ENCODE results near the gene LCE2D. TPM values are rescaled to one million over a fixed set of nuclear protein-coding genes. Genes with fewer than 3 reads are reported as not detected.
A peak's percentile ranks its signal among the peaks of the same experiment; 100 is the strongest.

LCE2D gene
- not detected in 2 replicates for total RNA-seq

GRCh38 chr1:152663098-152663497 lies at the start of gene LCE2D:
TSS of gene LCE2D (plus strand) at chr1:152663380. CDS start at chr1:152664106, 726 bp downstream.
- H3K4me1 Mint-ChIP-seq (ENCODE audit: low read depth): no peaks in the 10 kb centered on the region
- H3K4me3 Mint-ChIP-seq: no peak within 1 kb of the TSS
- no peaks in the 10 kb centered on the region for H3K9me3 Mint-ChIP-seq
- H3K27me3 Mint-ChIP-seq (ENCODE audit: insufficient read depth): peaks cover 12% of the 10 kb centered on the region
- DNase-seq (ENCODE audit: low spot score): no peak
- no peaks in the 10 kb centered on the region for H3K36me3 Mint-ChIP-seq (ENCODE audit: low read depth)
- H3K27ac Mint-ChIP-seq: no peak within 1 kb of the TSS
- intact Hi-C loops (cut with micrococcal nuclease): no loop called here

- intact Hi-C loops (cut with micrococcal nuclease): no loop called here
- Mint-ChIP-seq H3K27ac (no peak within 1 kb of the TSS), H3K9me3 (peaks cover 3% of the 10 kb centered on the region), H3K36me3 (ENCODE audit: low read depth) (no peaks in the 10 kb centered on the region), H3K4me1 (ENCODE audit: low read depth) (no peaks in the 10 kb centered on the region), H3K4me3 (no peak within 1 kb of the TSS), H3K27me3 (ENCODE audit: insufficient read depth) (no peaks in the 10 kb centered on the region)
- no peak for DNase-seq (ENCODE audit: low spot score)
Observed at GRCh38 chr1:152613511-152613910, 49.7 kb upstream of the LCE2D start, which contains the start of gene LCE3B. TSS of gene LCE3B (plus strand) at chr1:152613811. CDS start at chr1:152613811, 0 bp downstream.

- no peak for DNase-seq (ENCODE audit: low spot score)
- Mint-ChIP-seq H3K9me3 (peaks cover 12% of the 10 kb centered on the region), H3K27me3 (ENCODE audit: insufficient read depth) (peaks cover 5% of the 10 kb centered on the region), H3K4me3 (no peak overlapping the region), H3K27ac (no peak overlapping the region), H3K36me3 (ENCODE audit: low read depth) (no peaks in the 10 kb centered on the region), H3K4me1 (ENCODE audit: low read depth) (no peaks in the 10 kb centered on the region)
- intact Hi-C loops (cut with micrococcal nuclease): no loop called here
Observed at GRCh38 chr1:152621993-152622392, 41.2 kb upstream of the LCE2D start.

GRCh38 chr1:152622803-152623202 lies 40.4 kb upstream of the LCE2D start, which contains the start of gene LCE3A:
TSS of gene LCE3A (minus strand) at chr1:152623103. CDS start at chr1:152623103, 0 bp downstream.
- intact Hi-C loops (cut with micrococcal nuclease): no loop called here
- no peak within 1 kb of the TSS for H3K27ac Mint-ChIP-seq
- no peak within 1 kb of the TSS for H3K4me3 Mint-ChIP-seq
- peaks cover 5% of the 10 kb centered on the region for H3K27me3 Mint-ChIP-seq (ENCODE audit: insufficient read depth)
- no peak for DNase-seq (ENCODE audit: low spot score)
- no peaks in the 10 kb centered on the region for H3K36me3 Mint-ChIP-seq (ENCODE audit: low read depth)
- peaks cover 12% of the 10 kb centered on the region for H3K9me3 Mint-ChIP-seq
- H3K4me1 Mint-ChIP-seq (ENCODE audit: low read depth): no peaks in the 10 kb centered on the region

- H3K4me3 Mint-ChIP-seq: no peak overlapping the region
- H3K9me3 Mint-ChIP-seq: peaks cover 11% of the 10 kb centered on the region
- no peaks in the 10 kb centered on the region for H3K4me1 Mint-ChIP-seq (ENCODE audit: low read depth)
- no peaks in the 10 kb centered on the region for H3K36me3 Mint-ChIP-seq (ENCODE audit: low read depth)
- intact Hi-C loops (cut with micrococcal nuclease): no loop called here
- H3K27ac Mint-ChIP-seq: no peak overlapping the region
- H3K27me3 Mint-ChIP-seq (ENCODE audit: insufficient read depth): peaks cover 5% of the 10 kb centered on the region
- DNase-seq (ENCODE audit: low spot score): no peak
Observed at GRCh38 chr1:152623203-152623844, 39.9 kb upstream of the LCE2D start.

- no peak overlapping the region for H3K27ac Mint-ChIP-seq
- H3K4me3 Mint-ChIP-seq: no peak overlapping the region
- no peak for DNase-seq (ENCODE audit: low spot score)
- no peaks in the 10 kb centered on the region for H3K9me3 Mint-ChIP-seq
- no peaks in the 10 kb centered on the region for H3K4me1 Mint-ChIP-seq (ENCODE audit: low read depth)
- H3K27me3 Mint-ChIP-seq (ENCODE audit: insufficient read depth): peaks cover 5% of the 10 kb centered on the region
- intact Hi-C loops (cut with micrococcal nuclease): no loop called here
- no peaks in the 10 kb centered on the region for H3K36me3 Mint-ChIP-seq (ENCODE audit: low read depth)
Observed at GRCh38 chr1:152626744-152627143, 36.4 kb upstream of the LCE2D start.

GRCh38 chr1:152630596-152630995 lies 32.6 kb upstream of the LCE2D start:
- H3K4me1 Mint-ChIP-seq (ENCODE audit: low read depth): no peaks in the 10 kb centered on the region
- H3K36me3 Mint-ChIP-seq (ENCODE audit: low read depth): no peaks in the 10 kb centered on the region
- no peaks in the 10 kb centered on the region for H3K9me3 Mint-ChIP-seq
- DNase-seq (ENCODE audit: low spot score): no peak
- no peak overlapping the region for H3K4me3 Mint-ChIP-seq
- peaks cover 3% of the 10 kb centered on the region for H3K27me3 Mint-ChIP-seq (ENCODE audit: insufficient read depth)
- intact Hi-C loops (cut with micrococcal nuclease): no loop called here
- H3K27ac Mint-ChIP-seq: no peak overlapping the region

GRCh38 chr1:152640351-152640750 lies 22.8 kb upstream of the LCE2D start:
- Mint-ChIP-seq H3K9me3 (no peaks in the 10 kb centered on the region), H3K4me1 (ENCODE audit: low read depth) (no peaks in the 10 kb centered on the region), H3K4me3 (no peak overlapping the region), H3K27me3 (ENCODE audit: insufficient read depth) (peaks cover 5% of the 10 kb centered on the region), H3K36me3 (ENCODE audit: low read depth) (no peaks in the 10 kb centered on the region), H3K27ac (no peak overlapping the region)
- DNase-seq (ENCODE audit: low spot score): no peak
- intact Hi-C loops (cut with micrococcal nuclease): no loop called here

- intact Hi-C loops (cut with micrococcal nuclease): no loop called here
- Mint-ChIP-seq H3K9me3 (no peaks in the 10 kb centered on the region), H3K4me3 (no peak overlapping the region), H3K36me3 (ENCODE audit: low read depth) (no peaks in the 10 kb centered on the region), H3K27me3 (ENCODE audit: insufficient read depth) (peaks cover 12% of the 10 kb centered on the region), H3K4me1 (ENCODE audit: low read depth) (no peaks in the 10 kb centered on the region), H3K27ac (no peak overlapping the region)
- no peak for DNase-seq (ENCODE audit: low spot score)
Observed at GRCh38 chr1:152643945-152644344, 19.2 kb upstream of the LCE2D start.

GRCh38 chr1:152645146-152645545 lies 18.0 kb upstream of the LCE2D start:
- no peak overlapping the region for H3K27ac Mint-ChIP-seq
- H3K4me3 Mint-ChIP-seq: no peak overlapping the region
- H3K9me3 Mint-ChIP-seq: no peaks in the 10 kb centered on the region
- no peaks in the 10 kb centered on the region for H3K36me3 Mint-ChIP-seq (ENCODE audit: low read depth)
- no peaks in the 10 kb centered on the region for H3K4me1 Mint-ChIP-seq (ENCODE audit: low read depth)
- peaks cover 12% of the 10 kb centered on the region for H3K27me3 Mint-ChIP-seq (ENCODE audit: insufficient read depth)
- DNase-seq (ENCODE audit: low spot score): no peak
- intact Hi-C loops (cut with micrococcal nuclease): no loop called here

GRCh38 chr1:152646656-152647055 lies 16.5 kb upstream of the LCE2D start:
- Mint-ChIP-seq H3K4me1 (ENCODE audit: low read depth) (no peaks in the 10 kb centered on the region), H3K36me3 (ENCODE audit: low read depth) (no peaks in the 10 kb centered on the region), H3K4me3 (no peak overlapping the region), H3K9me3 (no peaks in the 10 kb centered on the region), H3K27me3 (ENCODE audit: insufficient read depth) (peaks cover 13% of the 10 kb centered on the region), H3K27ac (no peak overlapping the region)
- no peak for DNase-seq (ENCODE audit: low spot score)
- intact Hi-C loops (cut with micrococcal nuclease): no loop called here

GRCh38 chr1:152654110-152654509 lies 9.1 kb upstream of the LCE2D start:
- Mint-ChIP-seq H3K27ac (no peak overlapping the region), H3K4me3 (no peak overlapping the region), H3K27me3 (ENCODE audit: insufficient read depth) (peaks cover 16% of the 10 kb centered on the region), H3K4me1 (ENCODE audit: low read depth) (peaks cover 4% of the 10 kb centered on the region), H3K36me3 (ENCODE audit: low read depth) (no peaks in the 10 kb centered on the region), H3K9me3 (no peaks in the 10 kb centered on the region)
- intact Hi-C loops (cut with micrococcal nuclease): loop anchor here (1.0 kb wide), 1 partner anchor 569 kb away; no protein-coding TSS in a partner anchor
- DNase-seq (ENCODE audit: low spot score): peak; percentile 35

GRCh38 chr1:152656459-152656858 lies 6.7 kb upstream of the LCE2D start:
- Mint-ChIP-seq H3K4me1 (ENCODE audit: low read depth) (peaks cover 4% of the 10 kb centered on the region), H3K27ac (no peak overlapping the region), H3K9me3 (no peaks in the 10 kb centered on the region), H3K36me3 (ENCODE audit: low read depth) (no peaks in the 10 kb centered on the region), H3K27me3 (ENCODE audit: insufficient read depth) (peaks cover 18% of the 10 kb centered on the region), H3K4me3 (no peak overlapping the region)
- no peak for DNase-seq (ENCODE audit: low spot score)
- intact Hi-C loops (cut with micrococcal nuclease): no loop called here

GRCh38 chr1:152657677-152658076 lies 5.5 kb upstream of the LCE2D start:
- Mint-ChIP-seq H3K4me1 (ENCODE audit: low read depth) (peaks cover 4% of the 10 kb centered on the region), H3K4me3 (no peak overlapping the region), H3K9me3 (no peaks in the 10 kb centered on the region), H3K36me3 (ENCODE audit: low read depth) (no peaks in the 10 kb centered on the region), H3K27ac (no peak overlapping the region), H3K27me3 (ENCODE audit: insufficient read depth) (peaks cover 19% of the 10 kb centered on the region)
- intact Hi-C loops (cut with micrococcal nuclease): no loop called here
- no peak for DNase-seq (ENCODE audit: low spot score)
